Aorta (tissue), 5 donors: ENCODE measurements around the gene L3MBTL1. TPM values are rescaled to one million over a fixed set of nuclear protein-coding genes. Genes with fewer than 3 reads are reported as not detected.
A peak's percentile ranks its signal among the peaks of the same experiment; 100 is the strongest.

ENCODE experiments used
- ATAC-seq: fragments of 200-7000 bp; cut with Tn5 transposase; one replicate; pipeline ENCODE4 v1.9.1; 2022; ENCODE audit warnings: moderate library complexity; ENCODE audit not compliant: low FRiP score
- DNase-seq, 2 donors: peaks; one replicate each; pipeline ENCODE4 v3.0.0-alpha.2; 2020
- H3K27ac ChIP-seq, 2 donors: one replicate each; pipeline ENCODE4 v1.5.1; 2013; ENCODE audit warnings: low read length in 2 of 2, mild to moderate bottlenecking in 2 of 2, moderate library complexity in 2 of 2, control low read depth in 1 of 2, inconsistent platforms in 1 of 2, low read depth in 1 of 2
- H3K27me3 ChIP-seq, 2 donors: one replicate each; pipeline ENCODE4 v1.6.1; 2013; ENCODE audit warnings: control low read depth in 1 of 2, low read length in 1 of 2, mild to moderate bottlenecking in 1 of 2, moderate library complexity in 1 of 2; ENCODE audit not compliant: insufficient read depth in 2 of 2, control insufficient read depth in 1 of 2
- H3K36me3 ChIP-seq, 2 donors: one replicate each; pipeline ENCODE4 v1.6.1; 2013; ENCODE audit warnings: control low read depth in 1 of 2, low read length in 1 of 2, mild to moderate bottlenecking in 1 of 2; ENCODE audit not compliant: insufficient read depth in 2 of 2, control insufficient read depth in 1 of 2
- H3K4me1 ChIP-seq, 2 donors: one replicate each; pipeline ENCODE4 v1.6.1; 2013; ENCODE audit warnings: low read length in 2 of 2, control low read depth in 1 of 2, mild to moderate bottlenecking in 1 of 2, moderate library complexity in 1 of 2; ENCODE audit not compliant: insufficient read depth in 2 of 2, control insufficient read depth in 1 of 2
- H3K4me3 ChIP-seq, 2 donors: one replicate each; pipeline ENCODE4 v1.5.1; 2013; ENCODE audit warnings: low read length in 2 of 2, control low read depth in 1 of 2, mild to moderate bottlenecking in 1 of 2
- H3K9me3 ChIP-seq: one replicate; pipeline ENCODE4 v1.6.1; 2013; ENCODE audit warnings: mild to moderate bottlenecking, low read length; ENCODE audit not compliant: control insufficient read depth
- WGBS, 2 donors: extraction: QIAGEN DNeasy Blood & Tissue Kit; methylation state at CpG; one replicate each; pipeline ENCODE4 v1.1.7; 2013; 5-methylcytosine and 5-hydroxymethylcytosine counted together
- intact Hi-C, 2 donors: fragments of 100-400 bp; cut with DNase I; formaldehyde crosslinking; loops; one replicate each; pipeline versions ENCODE4 v1.14.2 to v1.15.0; 2022
- polyA plus RNA-seq, 2 donors: library from polyadenylated mRNA; stranded (reverse); fragments of 200-250 nt; gene quantifications; one replicate each; pipeline ENCODE4 v1.2.3, GENCODE V29; 2013
- total RNA-seq, 2 donors: library from RNA; stranded (reverse); fragmentation: NEBNext Ultra II Directional; extraction: Animal tissue kit (Norgen Biotek cat#: 25700); gene quantifications; one replicate each; pipeline ENCODE4 v1.2.1, GENCODE V29; 2021
- donor health status: healthy with polysubstance abuse.
- donor health status: Bipolar disorder and iron deficiency.
- donor health status: DM: no; HTN: no; CAD: no.
- donor health status: DM: no; HTN: no; CAD: no.
- donor health status: DM: yes; HTN: yes; CAD: no.

The L3MBTL1 gene
- total and polyA plus RNA-seq, 4 donors = 2.9 to 24.3 (median 12.9) TPM

DNA sequence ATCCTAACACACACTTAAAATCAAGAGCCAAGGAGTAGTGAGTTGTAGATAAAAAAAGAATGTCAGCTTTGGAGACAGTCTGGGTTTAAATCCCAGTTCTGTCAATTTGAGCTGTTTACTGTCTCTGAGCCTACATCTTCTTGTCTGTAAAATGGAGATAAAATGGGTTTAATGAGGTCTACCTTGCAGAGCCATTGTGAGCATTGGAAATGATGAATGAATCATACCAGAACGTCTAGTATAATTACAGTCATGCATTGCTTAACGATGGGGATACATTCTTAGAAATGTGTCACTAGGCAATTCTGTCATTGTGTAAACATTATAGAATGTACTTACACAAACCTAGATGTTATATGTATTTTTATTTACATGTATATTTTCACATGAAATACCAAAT lies 33.7 kb downstream of the L3MBTL1 start:
- no peaks in the 10 kb centered on the region for H3K4me1 ChIP-seq
- DNase-seq (no peak), ATAC-seq (no peak)
- peaks cover 0 to 2% of the 10 kb centered on the region in 2 donors for H3K36me3 ChIP-seq
- 62 to 70% methylated on average over 2 of the region's 2 CpGs for WGBS, 2 donors
- H3K4me3 ChIP-seq = no peak overlapping the region
- no peaks in the 10 kb centered on the region for H3K27me3 ChIP-seq
- H3K27ac ChIP-seq = no peak overlapping the region
- intact Hi-C loops = no loop called here
- no peaks in the 10 kb centered on the region for H3K9me3 ChIP-seq

DNA sequence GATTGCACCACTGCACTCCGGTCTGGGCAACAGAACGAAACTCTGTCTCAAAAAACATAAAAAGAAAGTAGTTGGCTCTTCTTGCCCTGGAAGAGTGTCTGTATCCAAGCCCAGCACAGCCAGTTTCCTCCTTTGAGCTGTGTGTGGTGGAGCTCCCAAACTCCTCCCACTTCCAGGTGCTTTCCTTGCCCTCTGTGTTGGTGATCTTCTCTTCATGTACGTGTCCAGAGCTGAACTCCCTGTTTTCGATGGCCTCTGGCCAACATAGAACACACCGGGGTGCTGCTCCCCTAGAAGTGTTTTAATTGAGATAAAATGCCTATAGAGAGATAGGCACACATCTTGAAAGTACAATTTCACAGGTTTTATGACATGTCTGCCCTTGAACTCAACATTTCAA lies 34.7 kb downstream of the L3MBTL1 start:
- ATAC-seq (no peak), DNase-seq (no peak)
- Histone ChIP-seq H3K9me3 (no peaks in the 10 kb centered on the region), H3K4me3 (no peak overlapping the region), H3K4me1 (no peaks in the 10 kb centered on the region), H3K27ac (no peak overlapping the region), H3K27me3 (no peaks in the 10 kb centered on the region), H3K36me3 (peaks cover 0 to 2% of the 10 kb centered on the region in 2 donors)
- WGBS, 2 donors = 79 to 81% methylated on average over 5 of the region's 5 CpGs
- intact Hi-C loops = no loop called here

DNA sequence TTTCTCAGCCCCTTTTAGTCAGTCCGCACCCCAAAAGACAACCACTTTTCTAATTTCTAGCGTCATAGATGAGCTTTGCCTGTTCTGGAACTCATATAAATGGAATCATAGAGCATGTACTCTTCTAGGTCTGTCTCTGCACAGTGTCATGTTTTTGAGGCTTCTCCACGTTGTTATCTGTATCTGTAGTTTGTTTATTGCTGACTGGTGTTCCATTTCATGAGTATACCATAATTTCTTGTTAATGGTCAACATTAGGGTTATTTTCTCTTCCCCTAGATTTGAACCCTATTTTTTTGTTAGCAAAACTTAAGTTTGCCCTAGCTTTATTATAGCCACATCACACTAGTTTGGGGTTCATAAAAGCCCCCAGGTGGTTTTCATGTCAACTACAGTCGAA lies 35.2 kb downstream of the L3MBTL1 start:
- WGBS, 2 donors = 80% methylated on average over 4 of the region's 4 CpGs
- intact Hi-C loops = no loop called here
- Histone ChIP-seq H3K27me3 (no peaks in the 10 kb centered on the region), H3K4me1 (no peaks in the 10 kb centered on the region), H3K36me3 (peaks cover 0 to 2% of the 10 kb centered on the region in 2 donors), H3K4me3 (no peak overlapping the region), H3K27ac (no peak overlapping the region), H3K9me3 (no peaks in the 10 kb centered on the region)
- ATAC-seq (no peak), DNase-seq (no peak)

DNA sequence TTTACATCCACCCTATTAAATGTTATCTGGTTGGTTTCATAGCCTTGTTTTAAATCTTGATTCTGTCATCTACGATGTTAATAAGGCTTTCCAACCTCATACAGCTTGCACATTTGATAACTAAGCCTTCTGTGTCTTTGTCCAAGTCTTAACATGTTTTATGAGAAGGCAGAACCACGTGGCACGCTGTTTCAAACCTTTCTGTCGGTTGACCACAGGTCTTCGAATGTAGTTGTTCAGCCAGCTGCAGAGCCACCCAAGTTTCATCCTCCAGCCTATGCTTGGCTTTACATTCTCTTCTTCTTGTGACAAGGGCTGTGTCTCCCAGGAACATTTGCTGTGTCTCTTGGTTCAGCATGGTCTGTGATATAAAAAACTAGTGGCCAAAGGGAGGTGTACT lies 35.6 kb downstream of the L3MBTL1 start:
- H3K27me3 ChIP-seq = no peaks in the 10 kb centered on the region
- ATAC-seq (no peak), DNase-seq (no peak)
- no peaks in the 10 kb centered on the region for H3K9me3 ChIP-seq
- no peaks in the 10 kb centered on the region for H3K4me1 ChIP-seq
- no peak overlapping the region for H3K27ac ChIP-seq
- WGBS, 2 donors = 87 to 89% methylated on average over 5 of the region's 5 CpGs
- intact Hi-C loops = no loop called here
- H3K4me3 ChIP-seq = no peak overlapping the region
- peaks cover 0 to 2% of the 10 kb centered on the region in 2 donors for H3K36me3 ChIP-seq

DNA sequence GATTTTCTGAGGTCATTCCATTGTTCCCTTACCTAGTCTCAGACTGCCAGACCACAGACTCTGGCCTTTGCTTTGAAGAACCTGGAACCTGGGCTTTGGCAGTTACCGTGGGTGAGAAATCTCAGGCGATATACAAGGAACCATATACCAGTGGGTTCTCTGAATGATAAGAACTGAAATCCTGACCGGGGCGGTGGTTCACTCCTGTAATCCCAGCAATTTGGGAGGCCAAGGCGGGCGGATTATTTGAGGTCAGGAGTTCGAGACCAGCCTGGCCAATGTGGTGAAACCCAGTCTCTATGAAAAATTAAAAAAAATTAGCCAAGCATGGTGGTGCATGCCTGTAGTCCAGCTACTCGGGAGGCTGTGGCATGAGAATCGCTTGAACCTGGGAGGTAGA lies 37.0 kb downstream of the L3MBTL1 start:
- no peak for ATAC-seq
- H3K4me3 ChIP-seq = no peak overlapping the region
- H3K27ac ChIP-seq = no peak overlapping the region
- peaks cover 0 to 2% of the 10 kb centered on the region in 2 donors for H3K36me3 ChIP-seq
- WGBS, 2 donors = 89 to 91% methylated on average over 9 of the region's 9 CpGs
- no peaks in the 10 kb centered on the region for H3K4me1 ChIP-seq
- intact Hi-C loops = no loop called here
- H3K27me3 ChIP-seq = no peaks in the 10 kb centered on the region
- H3K9me3 ChIP-seq = no peaks in the 10 kb centered on the region
- DNase-seq = peak in 1 of 2 donors; percentile 44

DNA sequence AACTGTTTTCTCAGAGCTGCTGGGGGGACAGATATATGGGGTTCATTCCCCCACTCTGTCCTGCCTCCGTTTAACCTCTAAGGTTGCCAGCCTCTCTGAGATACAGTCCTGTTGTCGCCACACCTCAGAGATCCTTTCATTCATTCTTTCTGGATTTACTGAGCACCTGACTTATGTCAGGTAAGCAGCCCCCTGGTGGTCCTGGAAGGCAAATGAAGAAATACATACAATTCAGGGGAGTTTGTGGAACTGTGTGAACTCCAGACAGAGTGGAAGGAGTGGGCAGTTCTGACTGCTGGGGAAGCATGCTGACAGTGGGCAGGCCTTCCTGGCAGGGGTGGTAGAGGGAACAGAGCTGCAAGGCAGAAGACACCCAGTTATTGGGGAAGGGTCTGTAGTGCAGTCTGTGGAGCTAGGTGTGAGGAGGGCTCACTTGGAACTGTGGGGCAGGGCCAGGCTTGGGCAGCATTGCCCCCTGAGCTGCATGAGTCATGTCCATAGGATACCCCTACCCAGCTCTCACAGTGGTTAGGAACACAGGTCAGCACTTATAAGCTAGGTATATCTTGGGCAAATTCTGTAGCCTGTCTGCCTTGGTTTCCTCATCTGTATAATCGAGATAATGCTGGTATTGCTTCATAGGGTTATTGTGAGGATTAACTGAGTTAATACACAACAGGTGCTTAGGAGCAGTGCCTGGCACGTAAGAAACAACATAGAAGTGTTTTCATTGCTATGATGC lies 38.5 kb downstream of the L3MBTL1 start:
- no peak overlapping the region for H3K27ac ChIP-seq
- H3K4me1 ChIP-seq = no peaks in the 10 kb centered on the region
- H3K4me3 ChIP-seq = no peak overlapping the region
- WGBS, 2 donors = 86 to 93% methylated on average over 4 of the region's 4 CpGs
- no peak for ATAC-seq
- peaks cover 0 to 2% of the 10 kb centered on the region in 2 donors for H3K36me3 ChIP-seq
- H3K27me3 ChIP-seq = no peaks in the 10 kb centered on the region
- peak in 1 of 2 donors; percentile 17 for DNase-seq
- no peaks in the 10 kb centered on the region for H3K9me3 ChIP-seq
- intact Hi-C loops = no loop called here

DNA sequence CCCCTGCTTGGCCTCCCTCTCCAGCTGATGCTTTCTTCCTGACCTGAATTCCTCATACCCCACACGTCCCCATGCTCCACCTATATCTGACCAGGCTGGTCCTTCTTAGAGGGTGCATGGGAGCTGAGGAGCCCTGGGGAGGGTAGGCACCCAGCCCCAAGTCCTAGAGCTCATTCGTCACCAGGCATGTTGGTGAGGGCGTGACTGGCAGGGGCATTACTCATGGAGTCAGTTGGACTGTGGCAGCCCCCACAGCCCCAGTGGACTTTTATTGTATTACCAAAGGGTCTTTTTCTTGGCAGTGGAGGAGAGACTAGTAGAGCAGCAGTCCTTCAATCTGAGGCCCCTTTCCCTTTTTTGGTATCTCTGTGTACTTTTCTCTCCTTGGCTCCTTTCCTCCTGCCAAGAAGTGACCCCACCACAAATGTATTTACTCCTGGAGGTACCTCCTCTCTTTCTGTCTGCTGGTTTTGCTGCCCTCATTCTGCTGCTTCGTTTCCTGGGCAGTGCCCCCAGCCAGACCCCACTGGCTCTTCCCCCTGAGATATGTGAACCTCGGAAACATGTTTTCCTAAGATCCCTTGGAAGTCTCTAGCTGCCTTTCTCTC lies 40.9 kb downstream of the L3MBTL1 start:
- intact Hi-C loops = no loop called here
- no peak overlapping the region for H3K4me3 ChIP-seq
- 22 to 26% methylated on average over 5 of the region's 5 CpGs for WGBS, 2 donors

DNA sequence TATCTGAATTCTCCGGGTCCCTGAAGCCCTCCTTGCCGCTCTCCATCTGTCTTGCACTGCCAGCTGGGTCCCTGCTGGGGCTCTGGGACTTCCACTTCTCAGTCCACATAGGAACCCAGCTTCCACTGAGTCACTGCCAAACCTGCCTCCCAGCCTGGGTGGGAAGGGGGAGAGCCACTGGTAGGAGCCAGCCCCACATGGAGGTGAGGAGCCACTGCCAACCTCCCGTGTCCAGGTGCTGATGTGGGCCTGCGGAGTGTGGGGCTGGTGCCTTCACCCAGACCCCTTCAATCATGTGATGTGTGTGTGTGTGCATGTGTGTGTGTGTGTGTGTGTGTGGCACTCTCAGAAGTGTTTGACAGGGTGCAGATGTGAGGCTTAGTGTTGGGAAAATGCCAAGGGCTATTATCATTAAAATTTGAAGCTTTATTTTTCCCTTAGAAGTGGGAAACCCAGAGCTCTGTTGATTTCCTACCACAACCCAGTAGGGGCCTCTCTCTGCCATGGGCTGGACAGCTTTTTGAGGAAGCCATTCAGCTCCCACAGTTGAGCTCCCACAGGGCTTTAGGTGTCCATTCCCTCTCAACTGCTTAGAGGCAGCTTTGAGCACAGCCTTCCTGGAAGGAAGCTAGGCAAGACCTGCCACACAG lies 42.0 kb downstream of the L3MBTL1 start:
- DNase-seq = peak in 1 of 2 donors; percentile 5
- 87 to 88% methylated on average over 4 of the region's 4 CpGs for WGBS, 2 donors
- Histone ChIP-seq H3K4me3 (no peak overlapping the region), H3K27ac (no peak overlapping the region), H3K4me1 (no peaks in the 10 kb centered on the region), H3K9me3 (no peaks in the 10 kb centered on the region), H3K27me3 (no peaks in the 10 kb centered on the region), H3K36me3 (peaks cover 0 to 2% of the 10 kb centered on the region in 2 donors)
- ATAC-seq = no peak
- intact Hi-C loops = no loop called here

More for the DNA sequence above, 40.9 kb downstream of the L3MBTL1 start:
- ATAC-seq (no peak), DNase-seq (no peak)
- no peaks in the 10 kb centered on the region for H3K9me3 ChIP-seq
- peaks cover 0 to 2% of the 10 kb centered on the region in 2 donors for H3K36me3 ChIP-seq
- H3K4me1 ChIP-seq = no peaks in the 10 kb centered on the region
- no peak overlapping the region for H3K27ac ChIP-seq
- H3K27me3 ChIP-seq = no peaks in the 10 kb centered on the region
